Measurements from ENCODE around the gene PRMT1.

Gene PRMT1

DNA sequence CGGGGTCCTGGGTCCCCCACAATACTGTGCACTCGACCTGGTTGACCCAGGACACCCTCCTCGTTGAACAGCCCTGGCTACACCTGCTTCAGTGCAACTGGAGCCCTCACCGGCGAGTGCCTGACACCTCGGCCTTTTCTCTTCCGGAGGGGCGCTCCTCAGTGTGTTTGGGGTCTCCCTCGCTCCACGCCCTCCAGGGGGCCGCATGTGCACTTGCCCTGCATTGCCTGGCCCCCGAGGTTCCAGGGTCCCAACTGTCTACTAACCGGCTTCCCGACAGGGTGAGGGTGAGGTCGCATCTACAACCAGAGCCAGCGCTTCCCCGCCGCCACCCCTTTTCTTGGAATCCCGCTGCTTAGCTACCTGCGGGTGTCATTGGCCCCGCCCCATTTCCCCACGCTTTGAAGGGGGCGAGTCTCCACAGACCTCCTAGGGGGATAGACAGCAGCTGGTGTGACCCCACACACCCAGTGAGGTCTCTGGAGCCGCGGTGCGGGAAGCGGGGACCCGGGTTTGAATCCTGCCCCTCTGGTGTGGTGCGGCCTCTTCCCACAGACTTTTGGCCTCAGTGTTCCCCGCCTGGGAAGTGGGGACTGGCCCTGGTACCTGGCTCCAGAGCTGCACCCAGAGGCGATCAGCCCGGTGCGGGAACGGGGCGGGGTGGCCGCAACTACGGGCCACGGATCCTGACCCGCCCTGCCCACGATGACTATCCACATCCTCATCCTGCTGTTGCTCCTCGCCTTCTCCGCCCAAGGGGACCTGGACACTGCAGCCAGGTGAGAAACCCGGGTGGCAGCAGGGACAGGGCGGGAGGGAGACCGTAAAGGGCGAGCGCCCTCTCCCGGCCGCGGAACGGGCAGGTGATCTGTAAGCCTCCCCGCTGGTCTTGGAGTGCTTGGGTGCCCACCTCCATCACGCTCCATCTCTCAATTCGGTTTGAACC is 12.3 kb downstream of the PRMT1 start, which contains the start of gene ADM5:
Gene ADM5, plus strand, starts transcription at position 462 of the 946 bp plus-strand sequence. Its CDS starts 244 bp downstream, at position 706.
- in situ Hi-C loops (cut with HindIII; ENCODE audit: low pct_unique_long_range_greater_than_20kb, low sequenced_read_pairs): no loop called here
- no peak for DNase-seq (ENCODE audit: low read depth in 1 of 2, low spot score in 1 of 2)
- TF ChIP-seq JUND (IDR thresholded peaks at IDR 0.05; ENCODE audit: low read depth): no peak

DNA sequence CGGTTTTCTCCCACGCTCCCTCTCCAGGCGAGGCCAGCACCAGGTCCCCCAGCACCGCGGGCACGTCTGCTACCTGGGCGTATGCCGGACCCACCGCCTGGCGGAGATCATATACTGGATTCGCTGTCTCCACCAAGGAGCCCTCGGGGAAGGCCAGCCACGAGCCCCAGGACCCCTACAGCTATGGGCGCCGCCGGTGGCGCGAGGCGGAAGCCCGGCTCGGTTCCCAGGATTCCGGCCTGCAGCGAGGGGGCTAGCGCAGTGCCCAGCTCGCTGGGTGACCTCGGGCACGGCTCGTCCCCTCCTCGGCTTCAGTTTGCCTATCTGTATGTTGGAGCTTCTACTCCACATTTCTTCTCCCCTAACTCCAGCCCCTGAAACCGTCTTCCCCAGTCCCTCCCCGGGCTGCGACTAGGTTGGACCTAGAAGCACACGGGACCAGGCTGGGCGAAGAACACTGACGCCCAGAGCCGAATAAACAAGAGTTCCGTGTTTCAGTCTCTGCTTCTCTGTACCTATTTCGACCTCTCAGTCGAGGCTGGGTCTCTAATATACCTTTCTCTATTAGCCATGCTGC is 13.1 kb downstream of the PRMT1 start:
- in situ Hi-C loops (cut with HindIII; ENCODE audit: low pct_unique_long_range_greater_than_20kb, low sequenced_read_pairs): no loop called here
- TF ChIP-seq JUND (IDR thresholded peaks at IDR 0.05; ENCODE audit: low read depth): no peak
- no peak for DNase-seq (ENCODE audit: low read depth in 1 of 2, low spot score in 1 of 2)

DNA sequence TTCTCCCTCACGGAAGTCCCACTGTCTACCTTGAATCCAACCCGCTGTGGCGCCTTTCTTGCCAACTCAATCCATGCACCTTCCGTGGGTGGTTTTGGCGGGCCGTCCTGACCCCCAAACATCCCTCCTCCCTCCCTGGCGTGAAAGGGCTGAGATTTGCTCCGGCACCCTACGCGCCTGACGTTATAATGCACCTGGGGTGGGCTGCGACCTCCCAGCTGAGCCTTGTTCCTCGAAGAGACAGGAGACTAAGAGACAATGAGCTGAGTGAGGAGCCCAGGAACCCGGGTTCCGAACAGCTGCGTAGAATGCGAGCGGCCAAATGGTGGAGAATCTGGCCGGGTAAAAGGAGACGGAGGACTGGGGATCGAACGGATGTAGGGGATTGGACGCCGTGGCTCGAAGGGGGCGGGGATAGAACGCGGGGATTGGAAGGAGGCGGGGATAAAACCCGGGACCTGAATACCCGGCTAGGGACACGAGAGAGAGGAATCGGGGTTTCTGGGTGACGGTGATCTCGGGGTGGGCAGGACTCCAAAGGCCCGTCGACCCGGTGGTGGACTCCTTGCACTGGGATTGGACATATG is 13.7 kb downstream of the PRMT1 start, which contains the start of gene CPT1C:
Gene CPT1C, plus strand, starts transcription at position 461 of the 587 bp plus-strand sequence. CDS start 1,137 bp downstream, outside the sequence.
- no peak for TF ChIP-seq JUND (IDR thresholded peaks at IDR 0.05; ENCODE audit: low read depth)
- in situ Hi-C loops (cut with HindIII; ENCODE audit: low pct_unique_long_range_greater_than_20kb, low sequenced_read_pairs): no loop called here
- no peak for DNase-seq (ENCODE audit: low read depth in 1 of 2, low spot score in 1 of 2)

DNA sequence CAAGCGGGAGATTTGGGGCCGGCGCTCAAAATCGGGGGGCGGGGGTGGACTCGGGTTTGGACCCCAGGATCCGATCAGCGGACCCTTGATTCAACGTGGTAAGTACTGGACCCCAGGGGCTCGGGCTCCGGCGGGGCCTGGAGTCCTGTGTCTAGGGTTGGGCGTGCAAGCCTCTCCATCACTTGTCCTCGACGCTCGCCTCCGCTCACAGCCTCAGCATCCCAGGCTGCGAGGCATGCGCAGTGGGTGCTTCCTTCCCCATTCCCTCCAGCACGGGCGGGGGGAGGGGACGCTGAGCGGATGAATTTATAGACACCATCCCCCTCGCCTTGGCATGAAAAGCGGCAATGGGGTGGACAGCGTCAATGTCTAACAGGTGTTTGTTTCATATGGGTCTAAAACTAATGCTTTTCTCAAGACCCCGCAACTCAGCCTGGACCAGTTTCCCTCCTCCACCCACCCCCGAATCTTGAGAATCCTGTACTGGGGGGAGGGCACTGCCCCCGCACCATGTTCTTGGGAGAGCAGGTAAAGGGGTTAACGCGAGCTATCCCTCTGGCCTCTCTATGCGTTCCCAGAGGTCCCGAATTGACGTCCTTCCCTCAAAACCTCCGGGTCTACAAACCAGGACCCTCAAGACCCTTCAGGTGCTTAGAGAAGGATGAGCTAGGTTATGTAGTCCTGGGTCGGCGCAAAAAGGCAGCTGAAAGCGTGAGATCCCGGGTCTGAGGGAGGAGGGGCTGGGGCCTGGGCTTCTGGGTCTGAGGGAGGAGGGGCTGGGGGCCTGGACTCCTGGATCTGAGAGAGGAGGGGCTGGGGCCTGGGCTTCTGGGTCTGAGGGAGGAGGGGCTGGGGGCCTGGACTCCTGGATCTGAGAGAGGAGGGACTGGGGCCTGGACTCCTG is 14.4 kb downstream of the PRMT1 start:
- DNase-seq (ENCODE audit: low read depth in 1 of 2, low spot score in 1 of 2): no peak
- in situ Hi-C loops (cut with HindIII; ENCODE audit: low pct_unique_long_range_greater_than_20kb, low sequenced_read_pairs): no loop called here
- no peak for TF ChIP-seq JUND (IDR thresholded peaks at IDR 0.05; ENCODE audit: low read depth)

DNA sequence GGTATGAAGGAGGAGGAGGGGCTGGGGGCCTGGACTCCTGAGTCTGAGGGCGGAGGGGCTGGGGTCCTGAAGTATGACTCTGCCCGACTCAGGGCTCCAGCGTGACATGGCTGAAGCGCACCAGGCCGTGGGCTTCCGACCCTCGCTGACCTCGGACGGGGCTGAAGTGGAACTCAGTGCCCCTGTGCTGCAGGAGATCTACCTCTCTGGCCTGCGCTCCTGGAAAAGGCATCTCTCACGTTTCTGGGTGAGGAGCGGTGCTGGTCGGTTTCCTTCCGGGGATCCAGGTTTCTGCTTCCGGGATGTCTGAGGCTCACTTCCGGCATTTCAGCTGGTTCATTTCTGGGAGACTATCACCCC is 15.1 kb downstream of the PRMT1 start:
- in situ Hi-C loops (cut with HindIII; ENCODE audit: low pct_unique_long_range_greater_than_20kb, low sequenced_read_pairs): no loop called here

DNA sequence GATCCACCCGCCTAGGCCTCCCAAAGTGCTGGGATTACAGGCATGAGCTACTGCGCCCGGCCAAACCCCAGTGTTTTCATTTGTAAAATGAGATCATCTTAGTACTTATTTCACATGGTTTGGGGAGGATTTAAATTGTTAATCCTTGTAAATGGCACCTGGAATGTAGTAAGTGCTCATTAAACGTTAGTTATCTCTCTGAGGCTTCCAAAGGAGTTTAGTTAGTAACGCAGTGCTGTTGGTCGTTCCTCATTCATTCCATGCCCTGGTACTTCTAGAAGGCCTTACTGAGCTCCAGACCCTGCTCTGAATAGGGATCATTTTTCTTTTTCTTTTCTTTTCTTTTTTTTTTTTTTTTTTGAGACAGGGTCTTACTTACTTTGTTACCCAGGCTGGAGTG is 19.0 kb downstream of the PRMT1 start:
- DNase-seq (ENCODE audit: low read depth in 1 of 2, low spot score in 1 of 2): no peak
- no peak for TF ChIP-seq JUND (IDR thresholded peaks at IDR 0.05; ENCODE audit: low read depth)
- in situ Hi-C loops (cut with HindIII; ENCODE audit: low pct_unique_long_range_greater_than_20kb, low sequenced_read_pairs): no loop called here

More for the DNA sequence above, 15.1 kb downstream of the PRMT1 start:
- TF ChIP-seq JUND (IDR thresholded peaks at IDR 0.05; ENCODE audit: low read depth): no peak
- DNase-seq (ENCODE audit: low read depth in 1 of 2, low spot score in 1 of 2): no peak

DNA sequence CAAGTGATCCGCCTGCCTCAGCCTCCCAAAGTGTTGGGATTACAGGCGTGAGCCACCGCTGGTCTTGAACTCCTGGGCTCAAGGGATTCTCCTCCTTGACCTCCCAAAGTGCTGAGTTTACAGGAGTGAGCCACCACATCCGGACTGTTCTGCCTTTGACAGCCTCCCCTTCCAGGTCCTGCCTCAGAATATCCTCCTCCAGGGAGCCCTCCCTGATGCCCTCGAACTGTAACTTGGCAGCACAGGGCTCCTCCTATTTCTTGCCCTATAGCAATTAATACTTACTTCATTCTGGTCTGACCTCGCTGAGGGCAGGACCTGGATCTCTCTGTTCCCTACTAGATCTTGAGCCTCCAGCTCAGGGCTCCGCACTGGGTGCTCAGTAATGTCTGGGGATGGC is 19.8 kb downstream of the PRMT1 start:
- no peak for DNase-seq (ENCODE audit: low read depth in 1 of 2, low spot score in 1 of 2)
- TF ChIP-seq JUND (IDR thresholded peaks at IDR 0.05; ENCODE audit: low read depth): no peak
- in situ Hi-C loops (cut with HindIII; ENCODE audit: low pct_unique_long_range_greater_than_20kb, low sequenced_read_pairs): no loop called here

DNA sequence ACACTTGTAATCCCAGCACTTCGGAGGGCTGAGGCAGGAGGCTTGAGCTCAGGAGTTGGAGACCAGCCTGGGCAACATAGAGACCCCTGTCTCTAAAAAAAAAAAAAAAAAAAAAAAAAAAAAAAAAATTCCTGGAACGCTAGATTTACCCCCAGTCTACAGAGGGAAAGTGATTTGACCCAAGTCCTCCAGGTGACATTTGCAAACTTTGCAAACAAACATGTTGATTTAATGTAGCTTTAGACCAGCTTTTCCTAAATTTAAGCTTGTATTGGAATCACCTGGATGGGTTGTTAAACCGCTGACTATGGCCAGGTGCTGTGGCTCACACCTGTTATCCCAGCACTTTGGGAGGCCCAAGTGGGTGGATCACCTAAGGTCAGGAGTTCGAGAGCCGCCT is 22.3 kb downstream of the PRMT1 start:
- DNase-seq (ENCODE audit: low read depth in 1 of 2, low spot score in 1 of 2): no peak
- no peak for TF ChIP-seq JUND (IDR thresholded peaks at IDR 0.05; ENCODE audit: low read depth)
- in situ Hi-C loops (cut with HindIII; ENCODE audit: low pct_unique_long_range_greater_than_20kb, low sequenced_read_pairs): no loop called here

DNA sequence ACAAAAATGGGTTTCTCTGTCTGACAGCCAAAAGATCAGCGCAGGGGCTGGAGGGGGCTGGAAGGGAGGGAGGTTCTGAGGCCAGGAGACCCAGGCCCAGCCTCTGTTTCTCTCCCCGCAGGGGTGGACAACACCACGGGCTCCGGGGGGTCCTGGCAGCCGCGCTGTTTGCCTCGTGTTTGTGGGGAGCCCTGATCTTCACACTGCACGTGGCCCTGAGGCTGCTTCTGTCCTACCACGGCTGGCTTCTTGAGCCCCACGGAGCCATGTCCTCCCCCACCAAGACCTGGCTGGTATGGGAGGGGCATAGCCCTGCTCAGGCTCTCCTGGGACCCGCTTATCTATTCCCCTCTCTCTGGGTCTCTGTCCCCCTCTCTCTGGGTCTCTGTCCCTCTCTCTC is 23.5 kb downstream of the PRMT1 start:
- in situ Hi-C loops (cut with HindIII; ENCODE audit: low pct_unique_long_range_greater_than_20kb, low sequenced_read_pairs): no loop called here
- no peak for TF ChIP-seq JUND (IDR thresholded peaks at IDR 0.05; ENCODE audit: low read depth)

DNA sequence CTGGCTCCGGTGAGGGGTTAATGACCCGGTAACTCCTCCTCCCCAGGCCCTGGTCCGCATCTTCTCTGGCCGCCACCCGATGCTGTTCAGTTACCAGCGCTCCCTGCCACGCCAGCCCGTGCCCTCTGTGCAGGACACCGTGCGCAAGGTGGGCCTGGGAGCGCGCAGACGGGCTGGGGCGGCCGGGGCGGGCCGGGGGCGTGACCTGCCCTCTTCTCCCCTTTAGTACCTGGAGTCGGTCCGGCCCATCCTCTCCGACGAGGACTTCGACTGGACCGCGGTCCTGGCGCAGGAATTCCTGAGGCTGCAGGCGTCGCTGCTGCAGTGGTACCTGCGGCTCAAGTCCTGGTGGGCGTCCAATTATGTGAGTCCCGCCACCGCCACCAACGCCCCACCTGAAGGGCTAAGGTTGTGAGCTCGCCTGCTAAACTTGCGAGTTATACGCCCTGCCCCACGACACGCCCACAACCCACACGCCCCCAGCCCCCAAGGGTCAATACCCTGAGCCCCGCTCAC is 24.3 kb downstream of the PRMT1 start:
- in situ Hi-C loops (cut with HindIII; ENCODE audit: low pct_unique_long_range_greater_than_20kb, low sequenced_read_pairs): no loop called here
- no peak for TF ChIP-seq JUND (IDR thresholded peaks at IDR 0.05; ENCODE audit: low read depth)
- no peak for DNase-seq (ENCODE audit: low read depth in 1 of 2, low spot score in 1 of 2)

More for the DNA sequence above, 23.5 kb downstream of the PRMT1 start:
- no peak for DNase-seq (ENCODE audit: low read depth in 1 of 2, low spot score in 1 of 2)

DNA sequence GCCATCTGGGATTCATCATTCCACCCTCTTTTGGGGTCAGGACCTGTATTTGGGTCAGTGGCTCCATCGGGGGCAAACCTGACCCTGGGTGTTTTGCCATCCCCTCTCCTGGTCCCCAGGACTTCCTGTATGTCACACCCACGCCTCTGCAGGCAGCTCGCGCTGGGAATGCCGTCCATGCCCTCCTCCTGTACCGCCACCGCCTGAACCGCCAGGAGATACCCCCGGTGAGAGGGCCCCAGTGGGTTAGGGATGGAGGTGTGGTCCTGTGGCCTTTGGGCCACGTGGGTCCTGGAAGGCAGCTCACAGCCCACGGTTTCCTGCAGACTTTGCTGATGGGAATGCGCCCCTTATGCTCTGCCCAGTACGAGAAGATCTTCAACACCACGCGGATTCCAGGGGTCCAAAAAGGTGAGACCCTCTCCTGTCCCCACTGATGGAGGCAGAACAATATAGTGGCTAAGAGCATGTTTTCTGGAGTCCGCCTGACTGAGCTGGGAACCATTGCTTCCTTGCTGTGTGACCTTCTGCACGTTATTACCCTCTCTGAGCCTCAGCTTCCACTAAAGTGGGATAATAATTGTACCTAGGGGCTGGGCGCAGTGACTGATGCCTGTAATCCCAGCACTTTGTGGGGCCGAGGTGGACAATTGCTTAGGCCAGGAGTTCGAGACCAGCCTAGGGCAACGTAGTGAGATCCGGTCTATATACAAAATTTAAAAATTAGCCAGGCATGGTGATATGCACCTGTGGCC is 28.0 kb downstream of the PRMT1 start:
- TF ChIP-seq JUND (IDR thresholded peaks at IDR 0.05; ENCODE audit: low read depth): no peak
- DNase-seq (ENCODE audit: low read depth in 1 of 2, low spot score in 1 of 2): no peak
- in situ Hi-C loops (cut with HindIII; ENCODE audit: low pct_unique_long_range_greater_than_20kb, low sequenced_read_pairs): no loop called here
